Measurements from ENCODE around the gene NFATC2IP.

The NFATC2IP gene

GRCh38 chr16:29009050-29009837 is 58.5 kb downstream of the NFATC2IP start:
- TF ChIP-seq, protein P1, sequence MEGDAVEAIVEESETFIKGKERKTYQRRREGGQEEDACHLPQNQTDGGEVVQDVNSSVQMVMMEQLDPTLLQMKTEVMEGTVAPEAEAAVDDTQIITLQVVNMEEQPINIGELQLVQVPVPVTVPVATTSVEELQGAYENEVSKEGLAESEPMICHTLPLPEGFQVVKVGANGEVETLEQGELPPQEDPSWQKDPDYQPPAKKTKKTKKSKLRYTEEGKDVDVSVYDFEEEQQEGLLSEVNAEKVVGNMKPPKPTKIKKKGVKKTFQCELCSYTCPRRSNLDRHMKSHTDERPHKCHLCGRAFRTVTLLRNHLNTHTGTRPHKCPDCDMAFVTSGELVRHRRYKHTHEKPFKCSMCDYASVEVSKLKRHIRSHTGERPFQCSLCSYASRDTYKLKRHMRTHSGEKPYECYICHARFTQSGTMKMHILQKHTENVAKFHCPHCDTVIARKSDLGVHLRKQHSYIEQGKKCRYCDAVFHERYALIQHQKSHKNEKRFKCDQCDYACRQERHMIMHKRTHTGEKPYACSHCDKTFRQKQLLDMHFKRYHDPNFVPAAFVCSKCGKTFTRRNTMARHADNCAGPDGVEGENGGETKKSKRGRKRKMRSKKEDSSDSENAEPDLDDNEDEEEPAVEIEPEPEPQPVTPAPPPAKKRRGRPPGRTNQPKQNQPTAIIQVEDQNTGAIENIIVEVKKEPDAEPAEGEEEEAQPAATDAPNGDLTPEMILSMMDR (IDR thresholded peaks at IDR 0.05; ENCODE audit: low read depth, low read length, missing control alignments): no peak
- H3K4me3 ChIP-seq (ENCODE audit: low read depth, low read length): no peak overlapping the region
- no peak for DNase-seq (ENCODE audit: low read depth)

- TF ChIP-seq, protein P1 (IDR thresholded peaks at IDR 0.05; ENCODE audit: low read depth, low read length, missing control alignments): no peak
- H3K4me3 ChIP-seq (ENCODE audit: low read depth, low read length): no peak overlapping the region
- DNase-seq (ENCODE audit: low read depth): no peak
Measured at GRCh38 chr16:29009838-29010166, 59.1 kb downstream of the NFATC2IP start.

- TF ChIP-seq, protein P1 (IDR thresholded peaks at IDR 0.05; ENCODE audit: low read depth, low read length, missing control alignments): no peak
- no peak for DNase-seq (ENCODE audit: low read depth)
- no peak overlapping the region for H3K4me3 ChIP-seq (ENCODE audit: low read depth, low read length)
Measured at GRCh38 chr16:29011112-29011511, 60.4 kb downstream of the NFATC2IP start.

DNA sequence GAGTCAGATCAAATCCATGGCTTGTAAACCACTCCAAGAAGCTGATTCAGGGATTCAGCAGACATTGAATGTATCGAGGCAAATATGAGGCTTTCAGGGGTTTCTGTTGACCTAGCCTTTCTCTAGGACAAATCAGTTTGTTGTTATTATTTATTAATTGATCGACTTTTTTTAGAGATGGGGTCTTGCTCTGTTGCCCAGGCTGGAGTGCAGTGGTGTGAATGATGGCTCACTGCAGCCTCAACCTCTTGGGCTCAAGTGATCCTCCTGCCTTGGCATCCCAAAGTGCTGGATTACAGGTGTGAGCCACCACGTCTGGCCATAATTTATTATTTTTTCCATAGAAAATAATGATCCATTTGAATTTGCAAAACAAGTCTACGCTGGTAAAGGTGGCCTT is 61.1 kb downstream of the NFATC2IP start:
- DNase-seq (ENCODE audit: low read depth): no peak
- no peak overlapping the region for H3K4me3 ChIP-seq (ENCODE audit: low read depth, low read length)
- TF ChIP-seq, protein P1 (IDR thresholded peaks at IDR 0.05; ENCODE audit: low read depth, low read length, missing control alignments): no peak

- DNase-seq (ENCODE audit: low read depth): no peak
- H3K4me3 ChIP-seq (ENCODE audit: low read depth, low read length): no peak overlapping the region
- TF ChIP-seq, protein P1 (IDR thresholded peaks at IDR 0.05; ENCODE audit: low read depth, low read length, missing control alignments): no peak
Measured at GRCh38 chr16:29012913-29013553, 62.3 kb downstream of the NFATC2IP start.

DNA sequence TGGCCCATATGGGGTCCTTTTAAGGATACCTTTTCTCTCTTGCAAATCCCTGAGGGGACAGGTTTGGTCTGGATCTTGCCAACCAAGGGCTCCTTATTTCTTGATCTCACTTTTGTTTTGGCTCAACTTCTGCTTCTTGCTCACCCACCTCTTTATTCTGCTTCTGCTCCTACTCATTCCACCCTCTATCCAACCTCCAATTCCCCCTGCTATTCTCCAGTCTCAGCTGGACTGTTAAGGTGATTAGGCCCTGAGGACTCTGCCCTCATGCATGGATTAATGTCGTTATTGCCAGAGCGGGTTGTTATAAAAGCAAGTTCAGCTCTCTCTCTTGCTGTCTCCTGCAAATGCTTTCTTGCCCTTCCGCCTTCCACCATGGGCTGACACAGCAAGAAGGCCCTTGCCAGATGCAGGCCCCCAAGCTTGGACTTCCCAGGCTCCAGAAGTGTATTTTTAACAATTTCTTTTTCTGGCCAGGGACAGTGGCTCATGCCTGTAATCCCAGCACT is 63.9 kb downstream of the NFATC2IP start:
- no peak for DNase-seq (ENCODE audit: low read depth)
- no peak overlapping the region for H3K4me3 ChIP-seq (ENCODE audit: low read depth, low read length)
- TF ChIP-seq, protein P1 (IDR thresholded peaks at IDR 0.05; ENCODE audit: low read depth, low read length, missing control alignments): no peak
